Nephron progenitor cell (in vitro differentiated cells): ENCODE results near the gene MYH8.
A peak's percentile ranks its signal among the peaks of the same experiment; 100 is the strongest.

Experiments used
- DNase-seq: peaks from one replicate; pipeline ENCODE4 v3.0.0; 2021
- H3K27ac Mint-ChIP-seq: 2 replicates; pipeline ENCODE4 v1.8.0; 2021; ENCODE audit warnings: mild to moderate bottlenecking, moderate library complexity, mixed read lengths
- H3K27me3 Mint-ChIP-seq: 2 replicates; pipeline ENCODE4 v1.8.0; 2021; ENCODE audit warnings: mild to moderate bottlenecking, low read depth, mixed read lengths; ENCODE audit not compliant: poor library complexity
- H3K36me3 Mint-ChIP-seq: 2 replicates; pipeline ENCODE4 v1.8.0; 2021; ENCODE audit warnings: low read depth, mixed read lengths
- H3K4me1 Mint-ChIP-seq: 2 replicates; pipeline ENCODE4 v1.8.0; 2021; ENCODE audit warnings: mixed read lengths
- H3K4me3 Mint-ChIP-seq: 2 replicates; pipeline ENCODE4 v1.8.0; 2021; ENCODE audit warnings: mild to moderate bottlenecking, moderate library complexity, mixed read lengths
- H3K9me3 Mint-ChIP-seq: 2 replicates; pipeline ENCODE4 v1.8.0; 2021; ENCODE audit warnings: mild to moderate bottlenecking, moderate library complexity, mixed read lengths
- CTCF ChIP-seq: fragments of 200-600 bp; sonication (generic); IDR thresholded peaks from 2 replicates; pipeline ENCODE4 v1.5.0; 2021; ENCODE audit warnings: antibody characterized with exemption

MYH8 gene

GRCh38 chr17:10360578-10360977 is 61.2 kb downstream of the MYH8 start:
- Mint-ChIP-seq H3K9me3 (no peaks in the 10 kb centered on the region), H3K27ac (no peak overlapping the region), H3K4me3 (no peak overlapping the region), H3K4me1 (no peaks in the 10 kb centered on the region), H3K36me3 (no peaks in the 10 kb centered on the region), H3K27me3 (peaks cover 22% of the 10 kb centered on the region)
- DNase-seq: no peak
- no peak for TF ChIP-seq CTCF

DNA sequence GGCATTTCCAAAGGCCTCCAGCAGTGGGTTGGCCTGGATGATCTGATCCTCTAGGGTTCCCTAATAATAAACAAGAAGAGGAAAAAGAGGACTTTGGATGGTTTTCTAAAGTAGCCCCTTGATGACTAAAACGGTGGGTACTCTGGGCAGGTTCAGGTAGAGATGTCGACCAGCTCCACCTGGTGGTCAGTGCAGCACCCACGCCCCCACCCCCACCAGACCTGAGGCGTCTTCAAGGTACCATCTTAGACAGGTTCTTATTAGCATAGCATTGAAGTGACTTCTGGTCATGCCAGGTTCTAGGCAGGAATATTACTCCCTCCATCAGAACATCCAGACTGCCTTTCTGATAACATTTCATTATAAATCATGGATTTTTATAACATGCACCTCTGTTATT is 64.0 kb downstream of the MYH8 start:
- Mint-ChIP-seq H3K4me1 (no peaks in the 10 kb centered on the region), H3K9me3 (no peaks in the 10 kb centered on the region), H3K4me3 (no peak overlapping the region), H3K36me3 (no peaks in the 10 kb centered on the region), H3K27ac (no peak overlapping the region), H3K27me3 (peaks cover 14% of the 10 kb centered on the region)
- TF ChIP-seq CTCF: peak; percentile 25
- DNase-seq: peak; percentile 19

DNA sequence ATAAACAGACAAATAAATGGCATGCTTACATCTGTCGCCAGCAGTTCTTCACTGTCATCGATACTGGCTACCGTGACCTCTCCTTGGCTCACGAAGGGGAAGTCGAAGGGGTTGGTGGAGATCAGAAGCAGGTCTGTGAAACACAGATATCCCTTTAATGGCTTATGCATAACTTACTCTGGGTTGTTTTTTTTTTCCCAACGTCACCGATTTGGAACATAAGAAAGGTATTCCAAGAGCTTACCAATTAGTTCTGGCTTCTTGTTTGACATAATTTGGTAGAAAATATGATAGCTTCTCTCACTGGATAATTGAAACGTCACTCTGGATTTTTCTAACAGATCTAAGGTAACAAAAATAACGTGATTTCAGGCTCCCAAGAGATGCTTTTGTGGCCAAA is 67.1 kb downstream of the MYH8 start:
- no peak for DNase-seq
- no peaks in the 10 kb centered on the region for H3K4me1 Mint-ChIP-seq
- no peak overlapping the region for H3K27ac Mint-ChIP-seq
- peaks cover 8% of the 10 kb centered on the region for H3K27me3 Mint-ChIP-seq
- no peaks in the 10 kb centered on the region for H3K36me3 Mint-ChIP-seq
- TF ChIP-seq CTCF: no peak
- no peak overlapping the region for H3K4me3 Mint-ChIP-seq
- no peaks in the 10 kb centered on the region for H3K9me3 Mint-ChIP-seq

GRCh38 chr17:10352893-10353292 is 68.9 kb downstream of the MYH8 start:
- H3K4me3 Mint-ChIP-seq: no peak overlapping the region
- H3K4me1 Mint-ChIP-seq: no peaks in the 10 kb centered on the region
- H3K27ac Mint-ChIP-seq: no peak overlapping the region
- no peak for TF ChIP-seq CTCF
- H3K27me3 Mint-ChIP-seq: peaks cover 8% of the 10 kb centered on the region
- no peak for DNase-seq
- no peaks in the 10 kb centered on the region for H3K36me3 Mint-ChIP-seq
- no peaks in the 10 kb centered on the region for H3K9me3 Mint-ChIP-seq

DNA sequence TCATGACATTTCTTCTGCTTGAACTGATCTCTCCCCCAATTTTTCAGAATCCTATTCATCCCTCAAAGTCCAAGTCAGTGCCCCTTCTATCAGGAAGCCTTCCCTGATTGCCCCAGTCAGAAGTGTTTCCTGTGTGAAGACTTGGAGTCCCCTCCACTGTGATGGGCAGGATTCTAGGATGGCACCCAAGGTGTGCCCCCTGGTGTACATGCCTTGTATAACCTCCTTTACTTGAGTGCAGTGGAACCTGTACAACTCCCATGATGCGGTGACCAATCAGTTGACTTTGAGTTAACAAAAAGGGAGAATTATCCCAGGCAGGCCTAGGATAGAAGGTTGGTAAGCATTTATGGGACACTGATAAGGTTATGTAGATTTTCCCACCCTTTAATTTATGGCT is 72.3 kb downstream of the MYH8 start:
- no peak for TF ChIP-seq CTCF
- no peaks in the 10 kb centered on the region for H3K36me3 Mint-ChIP-seq
- DNase-seq: no peak
- H3K27me3 Mint-ChIP-seq: peaks cover 7% of the 10 kb centered on the region
- no peak overlapping the region for H3K4me3 Mint-ChIP-seq
- no peaks in the 10 kb centered on the region for H3K9me3 Mint-ChIP-seq
- H3K4me1 Mint-ChIP-seq: no peaks in the 10 kb centered on the region
- H3K27ac Mint-ChIP-seq: no peak overlapping the region

- TF ChIP-seq CTCF: no peak
- Mint-ChIP-seq H3K4me3 (no peak overlapping the region), H3K9me3 (no peaks in the 10 kb centered on the region), H3K4me1 (no peaks in the 10 kb centered on the region), H3K36me3 (no peaks in the 10 kb centered on the region), H3K27me3 (peaks cover 19% of the 10 kb centered on the region), H3K27ac (no peak overlapping the region)
- DNase-seq: no peak
These were observed 76.9 kb downstream of the MYH8 start for GRCh38 chr17:10344816-10345215.
